ENCODE results near the gene BCKDHB. TPM values are rescaled to one million over a fixed set of nuclear protein-coding genes. Genes with fewer than 3 reads are reported as not detected.

Gene BCKDHB
- total RNA-seq, 1 experiment from 2014 or later = 20.0 TPM

DNA sequence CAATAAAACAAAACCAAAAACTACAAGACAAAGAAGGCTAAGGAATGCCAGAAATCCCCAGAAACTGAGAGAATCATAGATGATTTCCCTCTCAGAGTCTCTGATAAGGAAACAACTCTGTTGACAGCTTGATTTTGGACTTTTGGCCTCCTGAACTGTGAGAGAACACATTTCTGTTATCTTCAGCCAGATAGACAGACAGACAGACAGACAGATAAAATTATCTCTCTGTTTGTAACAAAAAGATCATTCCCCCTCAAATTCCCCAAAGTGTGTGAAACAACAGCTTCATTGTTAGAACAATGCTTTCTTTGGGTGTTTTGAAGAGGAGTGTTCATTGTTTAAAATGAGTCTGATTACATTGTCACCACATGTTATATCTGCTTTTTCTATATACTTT, 148.2 kb downstream of the BCKDHB start:
- Histone ChIP-seq H3K36me3 (ENCODE audit: insufficient read depth, low read length, poor library complexity, severe bottlenecking) (no peaks in the 10 kb centered on the region), H3K4me3 (ENCODE audit: low read depth, low read length, poor library complexity, severe bottlenecking) (no peak overlapping the region), H3K9me3 (ENCODE audit: low read depth, low read length, poor library complexity, severe bottlenecking) (no peaks in the 10 kb centered on the region), H3K4me1 (ENCODE audit: insufficient read depth, low read length, poor library complexity, severe bottlenecking) (no peaks in the 10 kb centered on the region), H3K27me3 (replicated peaks; ENCODE audit: insufficient read depth, low read depth, low read length, poor library complexity) (no peaks in the 10 kb centered on the region), H3K27ac (ENCODE audit: low read depth, low read length, poor library complexity, severe bottlenecking) (no peak overlapping the region)
- ChIA-PET CTCF (no interaction called here), POLR2A (ENCODE audit: low non-redundant PET) (no interaction called here)
- DNase-seq (ENCODE audit: low spot score) = no peak
- intact Hi-C loops (cut with micrococcal nuclease; ENCODE audit: unreplicated experiment) = no loop called here
- no TSS peak for BruUV-seq (replicated peaks)
- TF ChIP-seq, protein P1, sequence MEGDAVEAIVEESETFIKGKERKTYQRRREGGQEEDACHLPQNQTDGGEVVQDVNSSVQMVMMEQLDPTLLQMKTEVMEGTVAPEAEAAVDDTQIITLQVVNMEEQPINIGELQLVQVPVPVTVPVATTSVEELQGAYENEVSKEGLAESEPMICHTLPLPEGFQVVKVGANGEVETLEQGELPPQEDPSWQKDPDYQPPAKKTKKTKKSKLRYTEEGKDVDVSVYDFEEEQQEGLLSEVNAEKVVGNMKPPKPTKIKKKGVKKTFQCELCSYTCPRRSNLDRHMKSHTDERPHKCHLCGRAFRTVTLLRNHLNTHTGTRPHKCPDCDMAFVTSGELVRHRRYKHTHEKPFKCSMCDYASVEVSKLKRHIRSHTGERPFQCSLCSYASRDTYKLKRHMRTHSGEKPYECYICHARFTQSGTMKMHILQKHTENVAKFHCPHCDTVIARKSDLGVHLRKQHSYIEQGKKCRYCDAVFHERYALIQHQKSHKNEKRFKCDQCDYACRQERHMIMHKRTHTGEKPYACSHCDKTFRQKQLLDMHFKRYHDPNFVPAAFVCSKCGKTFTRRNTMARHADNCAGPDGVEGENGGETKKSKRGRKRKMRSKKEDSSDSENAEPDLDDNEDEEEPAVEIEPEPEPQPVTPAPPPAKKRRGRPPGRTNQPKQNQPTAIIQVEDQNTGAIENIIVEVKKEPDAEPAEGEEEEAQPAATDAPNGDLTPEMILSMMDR (conservative IDR thresholded peaks at IDR 0.05; ENCODE audit: low read depth, low read length) = no peak
- no peak for TF ChIP-seq EZH2 (IDR thresholded peaks at IDR 0.05; ENCODE audit: borderline replicate concordance, low read depth, low read length, poor library complexity, severe bottlenecking)

DNA sequence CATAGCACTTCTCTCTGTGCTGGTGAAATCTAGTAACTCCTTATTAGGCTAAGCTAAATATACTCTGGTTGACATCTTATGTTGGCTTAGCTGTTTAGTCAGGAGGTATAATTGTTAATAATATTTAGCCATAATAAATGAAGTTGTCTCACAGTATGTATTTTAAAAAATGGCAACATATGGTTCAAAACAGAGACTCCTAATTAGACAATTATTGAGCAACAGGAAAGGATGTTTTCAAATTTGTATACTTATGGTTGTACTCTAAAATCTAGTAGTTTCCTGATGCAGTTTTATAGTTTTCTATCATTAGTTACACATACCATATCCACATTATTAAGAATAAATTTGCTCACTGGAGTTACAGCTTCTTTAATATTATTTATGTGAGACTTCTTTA, 150.2 kb downstream of the BCKDHB start:
- BruUV-seq (replicated peaks) = no TSS peak
- Histone ChIP-seq H3K36me3 (ENCODE audit: insufficient read depth, low read length, poor library complexity, severe bottlenecking) (no peaks in the 10 kb centered on the region), H3K4me3 (ENCODE audit: low read depth, low read length, poor library complexity, severe bottlenecking) (no peak overlapping the region), H3K27ac (ENCODE audit: low read depth, low read length, poor library complexity, severe bottlenecking) (no peak overlapping the region), H3K27me3 (replicated peaks; ENCODE audit: insufficient read depth, low read depth, low read length, poor library complexity) (no peaks in the 10 kb centered on the region), H3K9me3 (ENCODE audit: low read depth, low read length, poor library complexity, severe bottlenecking) (no peaks in the 10 kb centered on the region), H3K4me1 (ENCODE audit: insufficient read depth, low read length, poor library complexity, severe bottlenecking) (no peaks in the 10 kb centered on the region)
- no peak for DNase-seq (ENCODE audit: low spot score)
- CTCF ChIA-PET = no interaction called here
- TF ChIP-seq, protein P1 (conservative IDR thresholded peaks at IDR 0.05; ENCODE audit: low read depth, low read length) = no peak
- no peak for TF ChIP-seq EZH2 (IDR thresholded peaks at IDR 0.05; ENCODE audit: borderline replicate concordance, low read depth, low read length, poor library complexity, severe bottlenecking)
- intact Hi-C loops (cut with micrococcal nuclease; ENCODE audit: unreplicated experiment) = no loop called here
- POLR2A ChIA-PET (ENCODE audit: low non-redundant PET) = no interaction called here

DNA sequence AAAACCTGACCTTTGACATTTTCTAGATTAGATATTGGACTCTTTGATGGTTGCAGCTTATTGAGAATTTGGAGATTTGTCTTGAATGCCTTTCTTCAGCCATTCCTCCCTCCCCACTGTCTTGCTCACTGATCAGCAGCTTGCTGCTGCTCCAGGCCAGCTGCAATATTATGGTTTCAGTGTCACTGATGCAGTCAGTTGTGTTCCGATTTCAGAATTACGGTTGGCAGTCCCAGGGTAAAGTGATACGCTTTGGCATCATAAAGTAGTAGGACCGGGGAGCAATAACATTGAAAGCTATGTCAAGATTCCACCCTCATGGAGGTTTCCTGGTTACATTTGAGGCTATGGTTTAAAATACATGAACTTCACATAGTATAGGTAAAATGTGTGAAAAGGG, 152.6 kb downstream of the BCKDHB start:
- H3K27ac ChIP-seq (ENCODE audit: low read depth, low read length, poor library complexity, severe bottlenecking) = no peak overlapping the region
- H3K9me3 ChIP-seq (ENCODE audit: low read depth, low read length, poor library complexity, severe bottlenecking) = no peaks in the 10 kb centered on the region
- POLR2A ChIA-PET (ENCODE audit: low non-redundant PET) = no interaction called here
- intact Hi-C loops (cut with micrococcal nuclease; ENCODE audit: unreplicated experiment) = no loop called here
- DNase-seq (ENCODE audit: low spot score) = no peak
- H3K4me3 ChIP-seq (ENCODE audit: low read depth, low read length, poor library complexity, severe bottlenecking) = no peak overlapping the region
- no peaks in the 10 kb centered on the region for H3K27me3 ChIP-seq (replicated peaks; ENCODE audit: insufficient read depth, low read depth, low read length, poor library complexity)
- H3K4me1 ChIP-seq (ENCODE audit: insufficient read depth, low read length, poor library complexity, severe bottlenecking) = no peaks in the 10 kb centered on the region
- no peak for TF ChIP-seq EZH2 (IDR thresholded peaks at IDR 0.05; ENCODE audit: borderline replicate concordance, low read depth, low read length, poor library complexity, severe bottlenecking)
- TF ChIP-seq, protein P1 (conservative IDR thresholded peaks at IDR 0.05; ENCODE audit: low read depth, low read length) = no peak
- CTCF ChIA-PET = no interaction called here
- no peaks in the 10 kb centered on the region for H3K36me3 ChIP-seq (ENCODE audit: insufficient read depth, low read length, poor library complexity, severe bottlenecking)
- BruUV-seq (replicated peaks) = no TSS peak
